Astrocyte of the hippocampus (primary cell): Measurements from ENCODE around the gene PHACTR1.
"Not testable (repeated sequence)": the region's sequence is repeated elsewhere in the genome, so short reads cannot be mapped to it uniquely, and the experiment has no call there.

Experiments
- DNase-seq: peaks from one replicate; pipeline ENCODE4 v3.0.0; 2011; ENCODE audit warnings: low read depth, low spot score

The PHACTR1 gene

GRCh38 chr6:13101409-13101808 is 384.8 kb downstream of the PHACTR1 start:
- no peak for DNase-seq

GRCh38 chr6:13101985-13102384 is 385.4 kb downstream of the PHACTR1 start:
- no peak for DNase-seq

- no peak for DNase-seq
These were observed 386.6 kb downstream of the PHACTR1 start for GRCh38 chr6:13103169-13103568.

- no peak for DNase-seq
These were observed 388.6 kb downstream of the PHACTR1 start for GRCh38 chr6:13105139-13105538.

GRCh38 chr6:13112921-13113320 is 396.4 kb downstream of the PHACTR1 start:
- no peak for DNase-seq

- DNase-seq, result no peak
These were observed 396.8 kb downstream of the PHACTR1 start for GRCh38 chr6:13113376-13113775.

GRCh38 chr6:13113981-13114593 is 397.5 kb downstream of the PHACTR1 start:
- DNase-seq, result peak; percentile 14

- no peak for DNase-seq
These were observed 399.6 kb downstream of the PHACTR1 start for GRCh38 chr6:13116155-13116554.

GRCh38 chr6:13117570-13117969 is 401.0 kb downstream of the PHACTR1 start:
- no peak for DNase-seq

GRCh38 chr6:13119549-13119948 is 403.0 kb downstream of the PHACTR1 start:
- DNase-seq, result no peak

GRCh38 chr6:13120483-13121482 is 404.2 kb downstream of the PHACTR1 start:
- no peak for DNase-seq

GRCh38 chr6:13124131-13124530 is 407.6 kb downstream of the PHACTR1 start:
- DNase-seq, result no peak

GRCh38 chr6:13125841-13126240 is 409.3 kb downstream of the PHACTR1 start:
- DNase-seq, result no peak

GRCh38 chr6:13131935-13132661 is 415.5 kb downstream of the PHACTR1 start:
- DNase-seq, result no peak

- DNase-seq, result not testable (repeated sequence)
These were observed 417.3 kb downstream of the PHACTR1 start for GRCh38 chr6:13133894-13134293.

GRCh38 chr6:13135152-13135551 is 418.6 kb downstream of the PHACTR1 start:
- DNase-seq, result no peak

- DNase-seq, result no peak
These were observed 422.6 kb downstream of the PHACTR1 start for GRCh38 chr6:13139119-13139518.

GRCh38 chr6:13140980-13141379 is 424.4 kb downstream of the PHACTR1 start:
- DNase-seq, result no peak

GRCh38 chr6:13141387-13141786 is 424.8 kb downstream of the PHACTR1 start:
- DNase-seq, result no peak

GRCh38 chr6:13142611-13143010 is 426.0 kb downstream of the PHACTR1 start:
- no peak for DNase-seq

- DNase-seq, result no peak
These were observed 429.9 kb downstream of the PHACTR1 start for GRCh38 chr6:13146442-13146841.

- DNase-seq, result no peak
These were observed 430.8 kb downstream of the PHACTR1 start for GRCh38 chr6:13147376-13147775.
